ENCODE results near the gene CHST11.

DNA sequence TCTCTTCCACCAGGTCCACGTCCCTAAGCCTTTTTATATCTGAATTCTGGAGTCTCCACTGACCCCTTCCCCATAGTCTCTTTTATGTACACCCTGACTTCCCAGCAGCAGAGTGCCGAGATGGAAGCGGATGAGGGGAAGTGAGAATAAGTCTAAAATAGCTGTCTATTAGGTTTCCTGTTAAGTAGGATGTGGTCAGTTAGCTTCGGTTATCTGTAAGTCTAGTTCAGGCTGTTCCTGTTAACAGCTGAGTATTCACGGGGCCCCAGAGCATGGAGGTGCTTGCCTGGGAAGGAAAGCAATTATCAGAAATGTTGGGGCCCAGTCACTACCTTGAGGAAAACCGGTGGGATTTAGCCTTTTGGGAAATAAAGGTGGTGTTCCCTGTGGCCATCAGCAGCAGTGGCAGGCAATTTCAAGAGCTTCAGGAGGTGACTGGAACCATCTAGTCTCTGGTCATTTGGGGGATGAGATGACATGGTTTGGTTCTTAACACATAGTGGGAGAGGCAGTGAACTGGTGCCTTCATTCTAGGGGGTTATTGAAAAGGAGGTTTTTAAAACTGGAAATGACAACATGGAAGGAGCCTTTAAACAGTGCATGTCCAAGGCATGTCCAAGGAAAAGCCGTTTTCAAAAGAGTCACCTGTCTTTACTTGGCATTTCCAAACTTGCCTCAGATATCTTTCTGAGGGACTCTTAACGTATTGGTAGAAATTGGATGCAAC, 21.8 kb downstream of the CHST11 start:
- TF ChIP-seq, protein P1, sequence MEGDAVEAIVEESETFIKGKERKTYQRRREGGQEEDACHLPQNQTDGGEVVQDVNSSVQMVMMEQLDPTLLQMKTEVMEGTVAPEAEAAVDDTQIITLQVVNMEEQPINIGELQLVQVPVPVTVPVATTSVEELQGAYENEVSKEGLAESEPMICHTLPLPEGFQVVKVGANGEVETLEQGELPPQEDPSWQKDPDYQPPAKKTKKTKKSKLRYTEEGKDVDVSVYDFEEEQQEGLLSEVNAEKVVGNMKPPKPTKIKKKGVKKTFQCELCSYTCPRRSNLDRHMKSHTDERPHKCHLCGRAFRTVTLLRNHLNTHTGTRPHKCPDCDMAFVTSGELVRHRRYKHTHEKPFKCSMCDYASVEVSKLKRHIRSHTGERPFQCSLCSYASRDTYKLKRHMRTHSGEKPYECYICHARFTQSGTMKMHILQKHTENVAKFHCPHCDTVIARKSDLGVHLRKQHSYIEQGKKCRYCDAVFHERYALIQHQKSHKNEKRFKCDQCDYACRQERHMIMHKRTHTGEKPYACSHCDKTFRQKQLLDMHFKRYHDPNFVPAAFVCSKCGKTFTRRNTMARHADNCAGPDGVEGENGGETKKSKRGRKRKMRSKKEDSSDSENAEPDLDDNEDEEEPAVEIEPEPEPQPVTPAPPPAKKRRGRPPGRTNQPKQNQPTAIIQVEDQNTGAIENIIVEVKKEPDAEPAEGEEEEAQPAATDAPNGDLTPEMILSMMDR (IDR thresholded peaks at IDR 0.05) = no peak
- TF ChIP-seq ZFX (IDR thresholded peaks at IDR 0.05; ENCODE audit: borderline replicate concordance) = no peak

Data from 22Rv1 (cell line).